HCT116 (cell line): ENCODE results near the gene TNFRSF6B. TPM values are rescaled to one million over a fixed set of nuclear protein-coding genes. Genes with fewer than 3 reads are reported as not detected.
A peak's percentile ranks its signal among the peaks of the same experiment; 100 is the strongest.

Source experiments
- ATAC-seq: fragments of 200-7000 bp; cut with Tn5 transposase; 2 replicates; pipeline ENCODE4 v1.9.1; 2020; ENCODE audit warnings: mild to moderate bottlenecking, moderate library complexity
- BruUV-seq: library from RNA; stranded (reverse); fragments of 400-500 nt; replicated peaks from 2 replicates; lab custom pipeline; 2021; lab: Mats Ljungman, UMichigan
- CTCF ChIA-PET: fragments of 300-600 bp; sonication (Branson Sonifier 250); formaldehyde crosslinking; loops from one replicate; lab custom pipeline; 2021; ENCODE audit warnings: antibody characterized with exemption; lab: Charles Lee
- POLR2A ChIA-PET: fragments of 300-600, 350-600 bp; sonication (Branson Sonifier 250); formaldehyde crosslinking; loops from one replicate; lab custom pipeline; 2021; ENCODE audit warnings: antibody characterized with exemption; lab: Charles Lee
- RAD21 ChIA-PET, 2 experiments: fragments of 300-600 bp; sonication (Branson Sonifier 250); formaldehyde crosslinking; loops; one replicate each; lab custom pipeline; 2023; ENCODE audit warnings: low total read pairs in 2 of 2; ENCODE audit not compliant: uncharacterized antibody in 2 of 2, unreplicated experiment in 2 of 2, low non-redundant PET in 1 of 2; lab: Charles Lee
- DNase-seq: peaks from one replicate; pipeline ENCODE4 v3.0.0-alpha.2; 2010; ENCODE audit warnings: low read depth, low spot score
- H2AFZ ChIP-seq: fragments of 200-600 bp; shearing (Covaris generic), sonication (generic); 2 replicates; pipeline ENCODE4 v1.6.1; 2017; ENCODE audit warnings: low read depth, mixed run types, mixed read lengths, antibody characterized with exemption, low read length; ENCODE audit not compliant: poor library complexity, severe bottlenecking
- H3K27ac ChIP-seq: 2 replicates; pipeline ENCODE4 v1.5.1; 2012; ENCODE audit warnings: low read depth, low read length
- H3K27me3 ChIP-seq: fragments of 200-600 bp; sonication (generic); 2 replicates; pipeline ENCODE4 v1.6.1; 2016; ENCODE audit warnings: mixed run types, low read length, mixed read lengths; ENCODE audit not compliant: insufficient read depth
- H3K36me3 ChIP-seq, 2 experiments: fragments of 200-500 bp in 1 of 2; fragments of 200-600 bp in 1 of 2; sonication (Bioruptor generic) in 1 of 2; sonication (generic) in 1 of 2; 2 replicates each; pipeline versions ENCODE4 v1.5.1 to v1.6.1; 2014 to 2016; ENCODE audit warnings: low read length in 2 of 2, inconsistent platforms in 1 of 2, mixed read lengths in 1 of 2, mixed run types in 1 of 2; ENCODE audit not compliant: insufficient read depth in 2 of 2, control insufficient read depth in 1 of 2
- H3K4me1 ChIP-seq, 2 experiments: fragments of 200-600 bp in 1 of 2; sonication (generic) in 1 of 2; 2 replicates each; pipeline versions ENCODE4 v1.5.1 to v1.6.1; 2012 to 2017; ENCODE audit warnings: low read length in 2 of 2, inconsistent platforms in 1 of 2, mild to moderate bottlenecking in 1 of 2, mixed read lengths in 1 of 2, mixed run types in 1 of 2, moderate library complexity in 1 of 2; ENCODE audit not compliant: insufficient read depth in 2 of 2, control insufficient read depth in 1 of 2
- H3K4me2 ChIP-seq: fragments of 200-600 bp; sonication (generic); 2 replicates; pipeline ENCODE4 v1.6.1; 2017; ENCODE audit warnings: mixed run types, low read length, mixed read lengths
- H3K4me3 ChIP-seq, 2 experiments: fragments of 200-600 bp in 1 of 2; sonication (generic) in 1 of 2; replicated peaks in 1 of 2; 2 replicates each; pipeline ENCODE4 v1.5.1; 2011 to 2016; ENCODE audit warnings: low read length in 2 of 2, control low read depth in 1 of 2, low read depth in 1 of 2, mild to moderate bottlenecking in 1 of 2, mixed read lengths in 1 of 2, mixed run types in 1 of 2
- H3K79me2 ChIP-seq: fragments of 200-600 bp; sonication (generic); 2 replicates; pipeline ENCODE4 v1.6.1; 2017; ENCODE audit warnings: mild to moderate bottlenecking, mixed run types, low read length, moderate library complexity, mixed read lengths; ENCODE audit not compliant: insufficient read depth
- H3K9ac ChIP-seq: fragments of 200-600 bp; sonication (generic); 2 replicates; pipeline ENCODE4 v1.6.1; 2016; ENCODE audit warnings: low read length, mixed read lengths
- H3K9me2 ChIP-seq: fragments of 200-600 bp; sonication (generic), shearing (Covaris generic); 2 replicates; pipeline ENCODE4 v1.6.1; 2017; ENCODE audit warnings: mixed run types, mild to moderate bottlenecking, moderate library complexity; ENCODE audit not compliant: insufficient read depth
- H3K9me3 ChIP-seq, 2 experiments: fragments of 200-500 bp in 1 of 2; fragments of 200-600 bp in 1 of 2; sonication (Bioruptor generic) in 1 of 2; sonication (generic) in 1 of 2; 2 replicates each; pipeline ENCODE4 v1.6.1; 2014 to 2017; ENCODE audit warnings: low read length in 2 of 2, mixed read lengths in 2 of 2, inconsistent platforms in 1 of 2, low read depth in 1 of 2, mild to moderate bottlenecking in 1 of 2, mixed run types in 1 of 2, moderate library complexity in 1 of 2; ENCODE audit not compliant: control insufficient read depth in 1 of 2, insufficient read depth in 1 of 2
- H4K20me1 ChIP-seq: fragments of 200-600 bp; sonication (generic), shearing (Covaris generic); 2 replicates; pipeline ENCODE4 v1.6.1; 2017; ENCODE audit warnings: mixed run types, mild to moderate bottlenecking, moderate library complexity; ENCODE audit not compliant: insufficient read depth
- CEBPB ChIP-seq: IDR thresholded peaks from 2 replicates; pipeline ENCODE4 v1.6.1; 2012; ENCODE audit warnings: low read depth
- EGR1 ChIP-seq: IDR thresholded peaks from 2 replicates; pipeline ENCODE4 v1.6.1; 2012; ENCODE audit warnings: low read depth
- EZH2 ChIP-seq: fragments of 200-600 bp; sonication (generic); IDR thresholded peaks from 2 replicates; pipeline ENCODE4 v1.6.1; 2017; ENCODE audit warnings: antibody characterized with exemption, mixed run types
- EZH2phosphoT487 ChIP-seq: fragments of 200-600 bp; IDR thresholded peaks from 2 replicates; pipeline ENCODE4 v1.6.1; 2018; ENCODE audit warnings: antibody characterized with exemption, borderline replicate concordance
- JUND ChIP-seq: IDR thresholded peaks from 2 replicates; pipeline ENCODE4 v1.6.1; 2012
- POLR2A ChIP-seq: IDR thresholded peaks from 2 replicates; pipeline ENCODE4 v1.7.0; 2011; ENCODE audit warnings: borderline replicate concordance; ENCODE audit not compliant: insufficient read depth, insufficient read length; ENCODE audit errors: extremely low read depth
- TCF7L2 ChIP-seq: IDR thresholded peaks from 2 replicates; pipeline ENCODE4 v1.7.0; 2011; ENCODE audit warnings: borderline replicate concordance, inconsistent platforms; ENCODE audit not compliant: insufficient read depth, insufficient read length; ENCODE audit errors: extremely low read depth
- YY1 ChIP-seq: IDR thresholded peaks from 2 replicates; pipeline ENCODE4 v1.6.1; 2011; ENCODE audit warnings: low read length, low read depth, moderate library complexity, mild to moderate bottlenecking; ENCODE audit not compliant: insufficient replicate concordance; ENCODE audit errors: extremely low read depth
- ZNF274 ChIP-seq: fragments of 200-500 bp; sonication (Bioruptor generic); IDR thresholded peaks from 2 replicates; pipeline ENCODE4 v1.6.1; 2014; ENCODE audit warnings: mild to moderate bottlenecking, low read depth, low read length, inconsistent platforms
- intact Hi-C: fragments of 100-400 bp; cut with micrococcal nuclease; formaldehyde crosslinking; loops from 2 replicates; pipeline ENCODE4 v1.10.0; 2022
- total RNA-seq: library from RNA; stranded (reverse); gene quantifications from one replicate; pipeline ENCODE4 v1.2.1, GENCODE V29; 2021; ENCODE audit not compliant: unreplicated experiment
- TF ChIP-seq, protein P1 (sequence below): IDR thresholded peaks from 2 replicates; pipeline ENCODE4 v1.6.1; 2012
- TF ChIP-seq, protein P2 (sequence below): IDR thresholded peaks from 2 replicates; pipeline ENCODE4 v1.6.1; 2012; ENCODE audit warnings: low read depth
- TF ChIP-seq, protein P3 (sequence below), 3 experiments: fragments of 200-600 bp in 1 of 3; sonication (generic) in 1 of 3; IDR thresholded peaks in 2 of 3; conservative IDR thresholded peaks in 1 of 3; 2 replicates each; pipeline ENCODE4 v1.5.1; 2012 to 2017; ENCODE audit warnings: low read depth in 2 of 3, low read length in 2 of 3, antibody characterized with exemption in 1 of 3, borderline replicate concordance in 1 of 3, control low read depth in 1 of 3, mild to moderate bottlenecking in 1 of 3, mixed read lengths in 1 of 3, mixed run types in 1 of 3, moderate library complexity in 1 of 3; ENCODE audit not compliant: insufficient read depth in 1 of 3

TNFRSF6B gene
- total RNA-seq, 1 experiment from 2014 or later: 147 TPM

DNA sequence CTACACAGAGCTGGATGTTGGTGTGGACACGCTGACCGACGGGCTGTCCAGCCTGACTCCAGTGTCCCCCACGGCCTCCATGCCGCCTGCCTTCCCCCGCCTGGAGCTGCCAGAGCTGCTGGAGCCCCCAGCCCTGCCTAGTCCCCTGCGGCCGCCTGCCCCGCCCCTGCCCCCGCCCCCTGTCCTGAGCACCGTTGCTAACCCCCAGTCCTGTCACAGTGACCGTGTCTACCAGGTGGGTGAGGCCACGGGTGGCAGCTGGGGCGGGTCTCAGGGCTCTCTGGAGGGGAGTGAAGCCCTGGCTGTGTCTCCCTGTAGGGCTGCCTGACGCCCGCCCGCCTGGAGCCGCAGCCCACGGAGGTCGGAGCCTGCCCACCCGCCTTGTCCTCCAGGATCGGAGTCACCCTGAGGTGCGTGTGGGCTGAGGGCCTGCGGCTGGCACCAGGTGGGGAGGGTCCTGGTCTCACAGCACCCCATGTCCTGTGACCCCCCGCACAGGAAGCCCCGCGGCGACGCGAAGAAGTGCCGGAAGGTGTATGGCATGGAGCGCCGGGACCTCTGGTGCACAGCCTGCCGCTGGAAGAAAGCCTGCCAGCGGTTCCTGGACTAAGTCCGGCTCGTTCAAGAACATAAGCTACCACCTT, 46.1 kb downstream of the TNFRSF6B start:
- Histone ChIP-seq H4K20me1 (no peaks in the 10 kb centered on the region), H3K9ac (no peak overlapping the region), H3K27ac (peak overlapping the region; percentile 96; the same call in 1 of the 2 replicates), H3K4me1 (peaks cover 10 to 28% of the 10 kb centered on the region in 2 experiments; a peak in 3 of 4 replicates), H3K4me3 (no peak overlapping the region), H3K9me3 (no peaks in the 10 kb centered on the region), H3K36me3 (peaks cover 3 to 23% of the 10 kb centered on the region in 2 experiments; a peak in 2 of 4 replicates), H3K9me2 (no peaks in the 10 kb centered on the region), H3K4me2 (no peak overlapping the region), H2AFZ (no peak overlapping the region), H3K79me2 (peaks cover 18% of the 10 kb centered on the region), H3K27me3 (no peaks in the 10 kb centered on the region)
- no TSS peak for BruUV-seq
- intact Hi-C loops: no loop called here
- TF ChIP-seq EZH2 (no peak), EGR1 (no peak), POLR2A (no peak)
- ChIA-PET CTCF (no interaction called here), RAD21 (no interaction called here), POLR2A (no interaction called here)
- DNase-seq (no peak), ATAC-seq (no peak)

DNA sequence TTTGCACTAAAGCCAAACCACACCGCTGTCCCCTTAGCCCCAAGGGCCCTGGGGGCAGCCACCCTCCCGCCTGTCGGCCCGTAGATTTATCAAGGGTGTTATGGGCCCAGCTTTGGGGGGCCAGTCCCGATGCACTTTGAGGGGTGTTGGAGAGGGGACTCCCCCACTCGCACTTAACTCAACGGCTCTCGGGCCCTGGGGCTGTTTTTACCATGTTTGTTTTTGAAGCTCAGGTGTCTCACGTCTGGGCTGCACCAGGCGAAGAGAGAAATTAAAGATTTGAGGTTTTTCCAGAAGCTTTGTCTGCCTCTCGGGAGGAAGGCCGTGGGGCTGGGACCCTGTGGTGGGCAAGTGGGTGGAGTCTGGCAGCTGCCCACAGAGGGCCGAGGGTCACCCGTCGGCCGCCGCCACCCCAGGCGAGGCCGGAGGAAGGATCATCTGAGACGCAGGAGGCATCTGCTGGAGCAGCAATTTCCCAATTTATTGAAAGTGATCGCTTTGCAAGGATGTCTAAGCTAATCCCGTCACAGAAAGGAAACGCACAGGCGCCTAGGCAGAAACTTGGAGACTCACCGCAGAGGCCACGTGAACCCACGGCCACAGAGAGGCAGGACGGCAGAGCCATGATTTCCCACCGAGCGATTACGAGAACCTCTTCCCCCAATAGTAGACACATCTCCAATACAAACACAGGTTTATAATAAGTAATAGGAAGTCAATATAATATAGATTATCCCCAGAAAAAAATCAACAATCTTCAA, 46.9 kb downstream of the TNFRSF6B start:
- TF ChIP-seq YY1 (no peak), CEBPB (no peak), EZH2phosphoT487 (no peak), EGR1 (no peak), JUND (no peak), TCF7L2 (no peak), ZNF274 (no peak)
- TF ChIP-seq, protein P1, sequence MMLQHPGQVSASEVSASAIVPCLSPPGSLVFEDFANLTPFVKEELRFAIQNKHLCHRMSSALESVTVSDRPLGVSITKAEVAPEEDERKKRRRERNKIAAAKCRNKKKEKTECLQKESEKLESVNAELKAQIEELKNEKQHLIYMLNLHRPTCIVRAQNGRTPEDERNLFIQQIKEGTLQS: no peak
- TF ChIP-seq, protein P2, sequence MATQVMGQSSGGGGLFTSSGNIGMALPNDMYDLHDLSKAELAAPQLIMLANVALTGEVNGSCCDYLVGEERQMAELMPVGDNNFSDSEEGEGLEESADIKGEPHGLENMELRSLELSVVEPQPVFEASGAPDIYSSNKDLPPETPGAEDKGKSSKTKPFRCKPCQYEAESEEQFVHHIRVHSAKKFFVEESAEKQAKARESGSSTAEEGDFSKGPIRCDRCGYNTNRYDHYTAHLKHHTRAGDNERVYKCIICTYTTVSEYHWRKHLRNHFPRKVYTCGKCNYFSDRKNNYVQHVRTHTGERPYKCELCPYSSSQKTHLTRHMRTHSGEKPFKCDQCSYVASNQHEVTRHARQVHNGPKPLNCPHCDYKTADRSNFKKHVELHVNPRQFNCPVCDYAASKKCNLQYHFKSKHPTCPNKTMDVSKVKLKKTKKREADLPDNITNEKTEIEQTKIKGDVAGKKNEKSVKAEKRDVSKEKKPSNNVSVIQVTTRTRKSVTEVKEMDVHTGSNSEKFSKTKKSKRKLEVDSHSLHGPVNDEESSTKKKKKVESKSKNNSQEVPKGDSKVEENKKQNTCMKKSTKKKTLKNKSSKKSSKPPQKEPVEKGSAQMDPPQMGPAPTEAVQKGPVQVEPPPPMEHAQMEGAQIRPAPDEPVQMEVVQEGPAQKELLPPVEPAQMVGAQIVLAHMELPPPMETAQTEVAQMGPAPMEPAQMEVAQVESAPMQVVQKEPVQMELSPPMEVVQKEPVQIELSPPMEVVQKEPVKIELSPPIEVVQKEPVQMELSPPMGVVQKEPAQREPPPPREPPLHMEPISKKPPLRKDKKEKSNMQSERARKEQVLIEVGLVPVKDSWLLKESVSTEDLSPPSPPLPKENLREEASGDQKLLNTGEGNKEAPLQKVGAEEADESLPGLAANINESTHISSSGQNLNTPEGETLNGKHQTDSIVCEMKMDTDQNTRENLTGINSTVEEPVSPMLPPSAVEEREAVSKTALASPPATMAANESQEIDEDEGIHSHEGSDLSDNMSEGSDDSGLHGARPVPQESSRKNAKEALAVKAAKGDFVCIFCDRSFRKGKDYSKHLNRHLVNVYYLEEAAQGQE: no peak
- TF ChIP-seq, protein P3, sequence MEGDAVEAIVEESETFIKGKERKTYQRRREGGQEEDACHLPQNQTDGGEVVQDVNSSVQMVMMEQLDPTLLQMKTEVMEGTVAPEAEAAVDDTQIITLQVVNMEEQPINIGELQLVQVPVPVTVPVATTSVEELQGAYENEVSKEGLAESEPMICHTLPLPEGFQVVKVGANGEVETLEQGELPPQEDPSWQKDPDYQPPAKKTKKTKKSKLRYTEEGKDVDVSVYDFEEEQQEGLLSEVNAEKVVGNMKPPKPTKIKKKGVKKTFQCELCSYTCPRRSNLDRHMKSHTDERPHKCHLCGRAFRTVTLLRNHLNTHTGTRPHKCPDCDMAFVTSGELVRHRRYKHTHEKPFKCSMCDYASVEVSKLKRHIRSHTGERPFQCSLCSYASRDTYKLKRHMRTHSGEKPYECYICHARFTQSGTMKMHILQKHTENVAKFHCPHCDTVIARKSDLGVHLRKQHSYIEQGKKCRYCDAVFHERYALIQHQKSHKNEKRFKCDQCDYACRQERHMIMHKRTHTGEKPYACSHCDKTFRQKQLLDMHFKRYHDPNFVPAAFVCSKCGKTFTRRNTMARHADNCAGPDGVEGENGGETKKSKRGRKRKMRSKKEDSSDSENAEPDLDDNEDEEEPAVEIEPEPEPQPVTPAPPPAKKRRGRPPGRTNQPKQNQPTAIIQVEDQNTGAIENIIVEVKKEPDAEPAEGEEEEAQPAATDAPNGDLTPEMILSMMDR (IDR thresholded peaks at IDR 0.05 in 2 of 3, conservative IDR thresholded peaks at IDR 0.05 in 1 of 3; ENCODE audit: borderline replicate concordance in 1 of 3, insufficient read depth in 1 of 3, low read depth in 2 of 3, low read length in 2 of 3): no peak
- DNase-seq (no peak), ATAC-seq (no peak)
- ChIA-PET CTCF (no interaction called here), POLR2A (no interaction called here), RAD21 (no interaction called here)
- Histone ChIP-seq H3K27me3 (no peaks in the 10 kb centered on the region), H3K4me1 (peaks cover 10 to 23% of the 10 kb centered on the region in 2 experiments; a peak in 3 of 4 replicates), H2AFZ (no peak overlapping the region), H3K9me3 (no peaks in the 10 kb centered on the region), H3K79me2 (peaks cover 18% of the 10 kb centered on the region), H3K9me2 (no peaks in the 10 kb centered on the region), H3K4me3 (no peak overlapping the region), H3K27ac (no peak overlapping the region), H3K9ac (no peak overlapping the region), H3K36me3 (peaks cover 3 to 23% of the 10 kb centered on the region in 2 experiments; a peak in 2 of 4 replicates), H4K20me1 (no peaks in the 10 kb centered on the region), H3K4me2 (no peak overlapping the region)
- BruUV-seq: TSS peak; percentile 40
- intact Hi-C loops: no loop called here
